Inflammatory macrophage treated with lipopolysaccharide for 4 hours (primary cell): ENCODE data around the gene UBE2K.
"Not testable (repeated sequence)": the region's sequence is repeated elsewhere in the genome, so short reads cannot be mapped to it uniquely, and the experiment has no call there.

ENCODE experiments used
- DNase-seq: peaks from one replicate; pipeline ENCODE4 v3.0.0-alpha.2; 2020

The UBE2K gene

DNA sequence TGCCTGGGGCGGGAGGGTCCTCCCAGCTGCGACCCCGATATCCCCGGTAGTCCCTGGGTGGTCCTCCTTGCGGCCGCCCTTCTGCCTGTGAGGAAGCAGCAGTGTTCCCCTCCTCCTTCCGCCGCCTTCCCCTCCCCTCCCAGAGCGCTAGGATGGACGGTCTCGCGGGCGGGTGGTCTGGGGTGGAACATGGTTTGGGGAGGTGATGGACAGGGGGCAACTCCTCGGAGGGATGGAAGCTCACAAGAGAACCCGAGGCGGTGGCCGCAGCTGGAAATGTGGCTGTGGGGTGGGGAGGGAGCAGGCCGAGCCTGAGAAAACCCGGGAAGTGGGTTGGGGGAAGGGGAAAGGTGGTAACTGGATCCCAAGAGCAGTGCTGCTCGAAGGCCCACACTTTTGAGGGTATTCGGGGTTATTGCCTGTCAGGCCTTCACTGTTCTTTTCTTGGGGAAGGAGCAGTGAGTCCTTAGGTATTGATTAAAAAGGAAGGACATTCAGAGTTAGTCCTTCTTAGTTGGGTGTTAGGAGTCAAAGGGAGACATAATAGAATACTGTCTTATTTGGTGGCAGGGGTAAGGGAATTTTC lies 581 bp downstream of the UBE2K start:
- DNase-seq, result no peak

DNA sequence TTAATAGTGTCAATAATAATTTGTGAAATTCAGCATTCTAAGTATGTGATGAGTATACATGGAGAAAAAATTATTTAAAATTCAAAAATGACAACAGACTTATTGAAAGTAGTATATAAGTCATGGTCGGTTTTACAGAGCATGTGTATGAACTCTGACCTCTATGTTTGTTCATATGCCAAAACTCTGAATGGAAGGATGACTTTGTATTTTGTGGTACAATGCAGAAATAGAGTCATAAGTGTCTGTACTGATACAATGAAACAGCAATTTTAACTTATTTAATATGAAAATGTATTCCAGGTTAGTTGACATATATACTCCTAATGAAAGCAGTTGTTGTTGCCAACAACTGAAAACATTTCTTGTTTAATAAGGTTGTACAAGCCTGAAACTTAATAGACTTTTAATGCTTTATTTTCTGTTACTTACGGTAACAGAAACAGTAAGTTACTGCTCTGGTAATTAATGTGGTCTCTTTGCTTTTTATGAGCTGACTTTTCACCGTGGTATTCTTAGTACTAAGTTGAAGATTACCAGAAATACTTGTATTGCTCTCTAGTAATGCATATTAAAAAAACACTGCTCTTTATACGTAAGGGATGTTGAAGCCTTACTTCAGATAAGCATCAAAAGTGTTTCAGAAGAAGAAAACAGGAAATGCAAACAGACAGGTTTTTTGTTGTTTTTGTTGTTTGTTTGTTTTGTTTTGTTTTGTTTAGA lies 1.9 kb downstream of the UBE2K start:
- peak; percentile 65 for DNase-seq

DNA sequence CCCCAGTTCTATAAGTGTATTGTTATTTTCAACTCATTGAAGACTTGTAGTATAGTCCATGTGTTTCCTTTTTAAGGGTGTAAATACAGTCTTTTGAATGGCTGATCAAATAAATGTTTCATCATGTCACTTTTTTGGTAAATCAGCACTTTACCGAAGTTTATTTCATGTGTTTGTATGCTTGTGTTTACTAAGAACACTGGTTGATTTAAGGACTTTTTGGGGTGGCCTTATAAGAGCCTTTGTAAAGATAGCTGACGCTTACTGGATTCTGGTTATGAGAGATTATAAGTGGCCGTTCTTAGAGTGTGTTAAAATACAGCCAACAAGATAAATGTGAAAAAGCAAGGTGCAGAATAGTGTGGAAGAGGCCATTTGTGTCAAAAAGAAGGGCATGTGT lies 2.6 kb downstream of the UBE2K start:
- no peak for DNase-seq

DNA sequence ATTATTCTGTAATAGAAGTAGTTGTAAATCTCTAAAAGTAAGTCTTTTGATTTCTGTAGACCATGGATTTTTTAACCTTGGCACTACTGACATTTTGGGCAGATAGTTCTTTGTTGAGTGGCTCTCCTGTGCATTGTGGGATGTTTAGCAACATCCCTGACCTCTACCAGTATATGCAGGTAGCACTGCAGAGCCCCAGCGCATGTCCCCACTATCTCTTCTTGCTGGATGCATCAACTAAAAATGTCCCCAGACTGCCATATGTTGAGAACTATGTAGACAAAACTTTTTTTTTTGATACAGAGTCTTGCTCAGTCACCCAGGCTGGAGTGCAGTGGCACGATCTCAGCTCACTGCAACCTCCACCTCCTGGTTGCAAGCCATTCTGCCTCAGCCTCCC lies 4.8 kb downstream of the UBE2K start:
- DNase-seq, result no peak

DNA sequence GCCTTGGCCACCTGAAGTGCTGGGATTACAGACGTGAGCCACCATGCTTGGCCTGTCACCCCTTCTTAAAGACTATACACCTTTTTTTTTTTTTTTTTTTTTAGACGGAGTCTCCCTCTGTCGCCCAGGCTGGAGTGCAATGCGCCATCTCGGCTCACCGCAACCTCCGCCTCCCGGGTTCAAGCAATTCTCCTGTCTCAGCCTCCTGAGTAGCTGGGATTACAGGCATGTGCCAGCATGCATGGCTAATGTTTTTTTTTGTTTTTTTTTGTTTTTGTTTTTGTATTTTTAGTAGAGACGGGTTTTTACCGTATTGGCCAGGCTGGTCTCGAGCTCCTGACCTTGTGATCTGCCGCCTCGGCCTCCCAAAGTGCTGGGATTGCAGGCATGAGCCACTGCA lies 6.9 kb downstream of the UBE2K start:
- not testable (repeated sequence) for DNase-seq

DNA sequence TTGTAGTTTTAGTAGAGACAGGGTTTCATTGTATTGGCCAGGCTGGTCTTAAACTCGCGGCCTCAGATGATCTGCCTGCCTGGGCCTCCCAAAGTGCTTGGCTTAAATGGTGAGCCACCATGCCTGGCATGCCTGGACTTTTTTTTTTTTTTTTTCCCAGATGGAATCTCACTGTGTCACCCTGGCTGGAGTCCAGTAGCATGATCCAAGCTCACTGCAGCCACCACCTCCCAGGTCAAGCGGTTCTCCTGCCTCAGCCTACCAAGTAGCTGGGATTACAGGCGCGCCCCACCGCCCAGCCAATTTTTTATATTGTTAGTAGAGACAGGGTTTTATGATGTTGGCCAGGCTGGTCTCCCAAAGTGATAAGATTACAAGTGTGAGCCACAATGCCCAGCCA lies 8.4 kb downstream of the UBE2K start:
- DNase-seq, result no peak

DNA sequence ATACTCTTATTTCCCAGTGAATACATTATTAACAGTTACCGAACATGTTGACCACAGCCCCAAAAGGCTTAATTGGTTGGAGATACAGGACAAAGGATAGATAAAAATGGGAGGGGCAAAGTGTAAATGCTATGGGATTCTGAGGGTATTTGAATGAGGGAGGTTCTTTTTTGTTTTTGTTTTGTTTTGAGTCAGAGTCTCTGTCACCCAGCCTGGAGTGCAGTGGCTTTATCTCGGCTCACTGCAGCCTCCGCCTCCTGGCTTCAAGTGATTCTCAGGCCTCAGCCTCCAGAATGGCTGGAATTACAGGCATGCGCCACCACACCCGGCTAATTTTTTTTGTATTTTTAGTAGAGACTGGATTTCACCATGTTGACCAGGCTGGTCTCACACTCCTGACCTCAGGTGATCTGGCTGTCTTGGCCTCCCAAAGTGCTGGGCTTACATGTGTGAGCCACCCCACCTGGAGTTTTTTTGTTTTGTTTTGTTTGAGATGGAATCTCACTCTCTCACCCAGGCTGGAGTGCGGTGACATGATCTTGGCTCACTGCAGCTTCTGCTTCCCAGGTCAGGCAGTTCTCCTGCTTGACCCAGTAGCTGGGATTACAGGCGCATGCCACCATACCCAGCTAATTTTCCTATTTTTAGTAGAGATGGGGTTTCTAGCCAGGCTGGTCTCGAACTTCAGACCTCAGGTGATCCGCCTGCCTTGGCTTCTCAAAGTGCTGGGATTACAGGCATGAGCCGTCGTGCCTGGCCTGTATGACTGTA lies 9.0 kb downstream of the UBE2K start:
- no peak for DNase-seq

DNA sequence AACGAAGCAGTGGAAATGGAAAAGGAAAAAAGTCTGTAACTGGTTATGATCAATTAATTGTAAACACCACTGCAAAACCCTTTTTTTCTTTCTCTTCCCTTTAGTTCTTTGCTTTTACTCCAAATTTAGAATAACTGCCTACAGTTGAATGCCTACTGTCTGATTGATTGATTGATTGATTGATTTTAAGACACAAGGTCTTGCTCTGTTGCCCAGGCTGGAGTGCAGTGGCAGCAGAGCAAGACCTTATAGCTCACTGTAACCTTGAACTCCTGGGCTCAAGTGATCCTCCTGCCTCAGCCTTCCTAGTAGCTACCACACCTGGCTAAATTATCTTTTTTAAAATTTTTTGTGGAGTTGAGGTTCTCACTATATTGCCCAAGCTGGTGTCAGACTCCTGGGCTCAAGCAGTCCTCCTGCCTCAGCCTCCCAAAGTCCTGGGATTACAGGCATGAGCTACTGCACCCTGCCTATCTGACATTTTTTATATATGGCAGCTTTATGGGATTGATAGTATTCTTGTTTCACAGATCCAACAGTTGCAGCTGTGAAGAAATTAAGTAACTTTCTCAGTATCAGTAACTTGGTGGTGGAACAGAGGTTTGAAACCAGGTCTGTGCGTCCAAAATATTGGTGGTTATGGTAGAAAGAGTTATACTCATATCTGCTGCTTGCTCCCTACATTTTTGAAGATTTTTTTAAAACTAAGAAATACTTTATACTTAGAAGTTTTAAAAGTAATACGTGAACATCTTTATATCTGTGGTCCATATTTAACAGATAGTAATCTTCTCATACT lies 12.4 kb downstream of the UBE2K start:
- no peak for DNase-seq

DNA sequence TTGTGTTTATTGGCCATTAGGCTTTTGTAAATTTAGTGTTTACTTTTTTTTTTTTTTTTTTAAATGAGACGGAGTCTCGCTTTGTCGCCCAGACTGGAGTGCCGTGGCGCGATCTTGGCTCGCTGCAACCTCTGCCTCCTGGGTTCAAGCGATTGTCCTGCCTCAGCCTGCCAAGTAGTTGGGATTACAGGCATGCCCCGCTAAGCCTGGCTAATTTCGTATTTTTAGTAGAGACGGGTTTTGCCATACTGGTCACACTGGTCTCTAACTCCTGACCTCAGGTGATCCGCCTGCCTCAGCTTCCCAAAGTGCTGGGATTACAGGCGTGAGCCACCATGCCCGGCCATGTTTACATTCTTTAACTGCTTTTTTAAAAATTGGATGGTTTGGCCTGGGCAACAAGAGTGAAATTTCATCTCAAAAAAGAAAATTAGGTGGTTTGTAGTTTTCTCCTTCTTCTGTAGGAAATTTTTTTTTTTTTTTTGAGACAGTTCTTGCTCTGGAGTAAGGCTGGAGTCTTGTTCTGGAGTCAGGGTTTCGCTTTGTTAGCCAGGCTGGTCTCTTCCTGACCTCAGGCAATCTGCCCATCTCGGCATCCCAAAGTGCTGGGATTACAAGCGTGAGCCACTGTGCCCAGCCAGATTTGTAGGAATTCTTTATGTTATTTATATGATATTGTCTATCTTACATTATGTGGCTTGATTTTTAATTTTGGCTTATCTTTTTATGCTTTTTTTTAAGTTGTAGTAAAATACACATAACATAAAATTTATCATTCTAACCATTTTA lies 15.1 kb downstream of the UBE2K start:
- no peak for DNase-seq

DNA sequence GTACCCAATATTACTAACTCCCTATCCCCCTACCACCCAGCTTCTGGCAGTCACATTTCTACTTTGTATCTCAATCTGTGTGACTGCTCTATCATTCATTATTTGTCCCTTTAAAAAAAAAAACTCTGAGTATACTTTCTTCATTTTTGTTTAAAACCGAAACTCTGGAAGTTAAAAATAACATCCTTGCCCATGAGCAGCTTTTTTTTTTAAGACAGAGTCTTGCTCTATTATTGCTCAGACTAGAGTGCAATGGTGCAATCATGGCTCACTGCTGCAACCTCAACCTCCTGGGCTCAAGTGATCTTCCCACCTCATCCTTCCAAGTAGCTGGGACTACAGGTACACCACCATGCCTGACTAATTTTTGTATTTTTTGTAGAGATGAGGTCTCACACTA lies 15.8 kb downstream of the UBE2K start:
- peak; percentile 87 for DNase-seq

DNA sequence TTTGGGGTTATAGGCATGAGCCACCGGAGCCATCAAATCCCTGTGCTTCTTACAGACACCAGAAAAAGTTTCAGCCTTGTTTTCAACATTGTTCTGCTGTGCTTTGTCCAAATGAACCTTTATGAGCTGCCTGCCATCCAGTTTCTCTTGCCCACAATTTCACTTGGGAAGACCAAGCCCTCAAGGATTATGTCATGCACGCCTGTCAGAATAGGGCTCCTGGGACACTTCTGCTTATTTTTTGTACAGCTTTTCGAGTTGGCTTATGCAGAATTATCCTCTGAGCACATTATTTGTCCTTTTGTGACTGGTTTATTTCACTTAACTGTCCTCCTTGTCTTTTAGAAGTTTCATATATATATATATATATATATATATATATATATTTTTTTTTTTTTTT lies 16.2 kb downstream of the UBE2K start:
- peak; percentile 84 for DNase-seq

DNA sequence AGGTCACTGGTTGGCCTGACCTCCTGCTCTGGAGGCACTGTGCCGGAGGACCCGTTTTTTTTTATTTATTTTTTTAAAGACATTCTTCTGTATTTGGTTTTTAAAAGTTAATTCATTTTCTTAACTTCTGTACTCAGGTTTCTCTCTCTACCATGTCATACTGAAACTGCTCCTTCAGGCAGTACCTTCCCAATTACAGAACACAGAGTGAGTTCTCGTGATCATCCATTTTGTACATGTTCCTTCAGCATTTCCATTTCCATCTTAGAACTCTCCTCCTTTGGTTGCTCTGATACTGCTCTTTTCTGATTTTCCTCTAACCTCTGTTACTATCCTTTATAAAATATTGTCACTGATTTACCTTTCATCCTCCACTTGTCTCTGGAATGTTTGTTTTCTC lies 17.9 kb downstream of the UBE2K start:
- DNase-seq, result no peak

DNA sequence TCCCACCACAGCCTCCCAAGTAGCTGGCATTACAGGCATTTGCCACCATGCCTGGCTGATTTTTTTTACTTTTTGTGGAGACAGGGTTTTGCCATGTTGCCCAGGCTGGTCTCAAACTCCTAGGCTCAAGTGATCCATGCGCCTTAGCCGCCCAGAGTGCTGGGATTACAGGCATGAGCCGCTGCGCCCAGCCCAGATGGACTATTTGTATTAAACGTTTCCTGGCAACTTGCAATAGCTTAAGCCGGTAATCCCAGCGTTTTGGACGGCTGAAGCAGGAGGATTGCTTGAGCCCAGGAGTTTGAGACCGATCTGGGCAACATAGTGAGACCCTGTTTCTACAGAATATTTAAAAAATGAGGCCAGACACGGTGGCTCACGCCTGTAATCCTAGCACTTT lies 18.4 kb downstream of the UBE2K start:
- no peak for DNase-seq

DNA sequence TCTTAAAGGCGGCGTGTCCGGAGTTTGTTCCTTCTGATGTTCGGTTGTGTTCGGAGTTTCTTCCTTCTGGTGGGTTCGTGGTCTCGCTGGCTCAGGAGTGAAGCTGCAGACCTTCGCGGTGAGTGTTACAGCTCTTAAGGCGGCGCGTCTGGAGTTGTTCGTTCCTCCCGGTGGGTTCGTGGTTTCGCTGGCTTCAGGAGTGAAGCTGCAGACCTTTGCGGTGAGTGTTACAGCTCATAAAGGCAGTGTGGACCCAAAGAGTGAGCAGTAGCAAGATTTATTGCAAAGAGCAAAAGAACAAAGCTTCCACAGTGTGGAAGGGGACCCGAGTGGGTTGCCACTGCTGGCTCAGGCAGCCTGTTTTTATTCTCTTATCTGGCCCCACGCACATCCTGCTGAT lies 19.8 kb downstream of the UBE2K start:
- DNase-seq, result not testable (repeated sequence)

DNA sequence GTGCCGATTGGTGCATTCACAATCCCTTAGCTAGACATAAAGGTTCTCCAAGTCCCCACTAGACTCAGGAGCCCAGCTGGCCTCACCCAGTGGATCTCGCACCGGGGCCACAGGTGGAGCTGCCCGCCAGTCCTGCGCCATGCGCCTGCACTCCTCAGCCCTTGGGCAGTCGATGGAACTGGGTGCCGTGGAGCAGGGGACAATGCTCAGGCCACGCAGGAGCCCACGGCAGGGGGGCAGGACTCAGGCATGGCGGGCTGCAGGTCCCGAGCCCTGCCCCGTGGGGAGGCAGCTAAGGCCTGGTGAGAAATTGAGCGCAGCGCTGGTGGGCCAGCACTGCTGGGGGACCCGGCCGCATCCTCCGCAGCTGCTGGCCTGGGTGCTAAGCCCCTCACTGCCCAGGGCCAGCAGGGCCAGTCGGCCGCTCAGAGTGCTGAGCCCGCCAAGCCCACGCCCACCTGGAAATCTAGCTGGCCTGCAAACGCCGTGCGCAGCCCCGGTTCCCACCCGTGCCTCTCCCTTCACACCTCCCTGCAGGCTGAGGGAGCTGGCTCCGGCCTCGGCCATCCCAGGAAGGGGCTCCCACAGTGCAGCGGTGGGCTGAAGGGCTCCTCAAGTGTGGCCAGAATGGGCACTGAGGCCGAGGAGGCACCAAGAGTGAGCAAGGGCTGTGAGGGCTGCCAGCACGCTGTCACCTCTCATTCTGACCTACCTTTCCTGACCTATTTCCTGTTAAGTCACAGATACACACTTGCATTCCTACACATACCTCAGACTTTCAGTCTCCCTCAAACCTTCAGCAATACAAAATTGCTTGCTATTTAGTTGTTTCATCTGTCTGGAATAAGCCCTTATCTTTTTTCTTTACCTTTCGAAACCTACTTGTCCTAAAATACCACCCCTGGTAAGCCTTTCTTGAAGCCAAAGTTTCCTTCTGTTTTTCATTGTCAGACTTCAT lies 20.7 kb downstream of the UBE2K start:
- DNase-seq, result no peak

DNA sequence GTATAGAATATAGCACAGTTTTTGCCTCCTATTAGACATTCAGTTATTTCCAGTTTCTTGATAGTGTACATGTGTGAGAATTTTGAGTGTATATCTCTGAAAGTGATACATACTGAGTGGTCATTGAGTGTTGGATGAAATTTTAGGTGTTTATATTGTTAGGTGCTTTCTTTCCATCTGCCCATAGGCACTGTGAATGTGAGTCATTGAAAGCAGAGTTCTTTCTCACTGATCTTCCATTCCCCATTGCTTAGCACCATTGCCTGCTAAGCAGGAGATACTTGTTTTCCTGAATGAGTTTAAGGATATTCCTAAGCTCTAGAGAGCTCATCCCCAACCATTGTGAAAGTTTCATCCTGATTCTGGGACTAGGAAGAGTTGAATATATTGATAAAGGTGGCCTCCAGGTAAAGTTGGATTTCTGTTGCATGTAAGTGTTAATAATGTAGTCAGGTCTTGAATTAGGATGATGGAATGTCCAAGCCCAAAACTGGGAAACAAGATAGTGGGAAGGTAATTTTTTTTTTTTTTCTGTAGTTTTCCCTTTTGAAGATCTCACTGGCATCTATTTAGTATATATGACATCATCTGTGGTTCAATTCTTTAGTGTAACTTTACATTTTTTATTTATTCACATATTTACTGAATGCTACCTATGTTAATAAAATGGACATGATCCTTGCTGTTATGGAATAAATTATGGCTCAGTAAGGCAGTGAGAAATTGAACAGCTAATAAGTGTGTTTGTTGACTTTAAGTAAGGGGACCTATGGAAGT lies 22.1 kb downstream of the UBE2K start:
- DNase-seq, result no peak

DNA sequence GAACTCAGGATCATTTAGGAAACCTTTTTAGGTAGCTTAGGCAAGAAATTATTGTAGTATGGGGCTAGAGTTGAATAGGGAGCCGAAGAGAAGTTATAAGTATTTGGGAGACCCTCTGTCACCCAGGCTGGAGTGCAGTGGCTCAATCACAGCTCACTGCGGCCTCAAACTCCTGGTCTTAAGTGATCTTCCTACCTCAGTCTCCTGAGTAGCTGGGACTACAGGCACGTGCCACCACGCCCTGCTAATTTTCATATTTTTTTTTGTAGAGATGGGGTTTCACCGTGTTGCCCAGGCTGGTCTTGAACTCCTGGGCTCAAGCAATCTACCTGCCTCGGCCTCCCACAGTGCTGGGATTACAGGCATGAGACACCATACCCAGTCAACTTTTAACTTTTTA lies 23.3 kb downstream of the UBE2K start:
- DNase-seq, result not testable (repeated sequence)

DNA sequence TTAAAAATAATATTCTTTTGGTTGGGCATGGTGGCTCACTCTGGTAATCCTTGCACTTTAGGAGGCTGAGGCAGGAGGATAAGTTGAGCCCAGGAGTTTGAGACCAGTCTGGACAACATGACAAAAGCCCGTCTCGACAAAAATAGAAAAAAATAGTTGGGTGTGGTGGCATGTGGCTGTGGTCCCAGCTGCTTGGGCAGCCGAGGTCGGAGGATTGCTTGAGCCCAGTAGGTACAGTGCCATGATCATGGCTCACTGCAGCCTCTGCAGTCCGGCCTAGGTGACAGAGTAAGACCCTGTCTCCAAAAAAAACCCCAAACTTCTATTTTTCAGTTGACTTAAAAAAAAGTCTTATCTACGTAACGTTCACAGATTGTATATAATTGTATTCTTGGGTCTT lies 23.9 kb downstream of the UBE2K start:
- DNase-seq, result no peak

DNA sequence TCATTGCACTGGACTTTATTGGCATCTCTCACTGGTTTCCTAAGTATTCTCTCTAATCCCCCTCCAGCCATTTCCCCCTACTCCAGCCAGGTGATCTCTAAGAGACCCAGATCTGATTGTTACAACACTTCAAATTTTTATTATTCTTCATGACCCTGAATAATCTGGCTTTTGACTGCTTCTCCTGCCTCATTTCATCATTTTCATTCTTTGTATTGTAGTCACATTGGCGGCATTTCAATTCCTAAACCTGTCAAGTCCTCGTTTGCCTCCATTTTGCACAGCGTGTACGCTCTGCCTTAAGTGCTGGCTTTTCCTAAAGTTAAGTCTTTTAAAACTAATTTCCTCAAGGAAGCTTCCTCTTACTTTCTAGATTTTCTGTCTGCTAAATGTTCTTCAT lies 31.6 kb downstream of the UBE2K start:
- DNase-seq, result no peak

DNA sequence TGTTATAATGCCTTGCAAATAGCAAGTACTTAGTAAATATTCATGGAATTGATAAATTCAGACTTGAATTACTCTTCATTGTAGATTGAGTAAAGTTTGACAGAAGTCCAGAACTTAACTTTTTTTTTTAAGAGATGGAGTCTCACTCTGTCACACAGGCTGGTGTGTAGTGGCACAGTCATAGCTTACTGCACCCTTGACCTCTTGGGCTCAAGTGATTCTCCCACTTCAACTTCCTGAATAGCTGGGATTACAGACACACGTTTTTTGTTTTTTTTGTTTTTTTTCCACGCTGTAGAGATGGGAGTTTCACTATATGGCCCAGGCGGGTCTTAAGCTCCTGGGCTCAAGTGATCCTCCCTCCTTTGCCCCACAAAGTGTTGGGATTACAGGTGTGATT lies 32.1 kb downstream of the UBE2K start:
- DNase-seq, result peak; percentile 52

DNA sequence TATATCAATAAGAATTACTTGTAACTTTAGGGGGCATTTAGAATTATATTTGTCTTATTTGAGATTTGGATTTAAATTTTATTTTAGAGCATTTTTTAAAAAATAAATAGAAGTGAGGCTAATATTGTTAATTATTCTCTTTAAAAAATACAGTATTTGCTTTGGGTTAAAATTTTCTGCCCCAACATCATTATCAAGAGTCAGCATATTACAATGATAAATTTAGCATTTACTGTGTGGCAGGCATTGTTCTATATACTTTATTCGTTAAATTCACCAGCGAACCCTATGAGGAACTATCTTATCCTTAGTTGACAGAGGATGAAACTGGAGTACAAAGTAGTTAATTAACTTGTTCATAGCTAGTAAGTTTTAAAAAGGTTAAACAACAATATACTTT lies 34.0 kb downstream of the UBE2K start:
- no peak for DNase-seq
